GM19463 (cell line): ENCODE data around the gene OR2T3.
"Not testable (repeated sequence)": the region's sequence is repeated elsewhere in the genome, so short reads cannot be mapped to it uniquely, and the experiment has no call there.

Experiments
- ATAC-seq: cut with Tn5 transposase; IDR thresholded peaks from one replicate; pipeline ENCODE4 v1.9.1; 2021; ENCODE audit warnings: mild to moderate bottlenecking, moderate library complexity; ENCODE audit not compliant: unreplicated experiment

OR2T3 gene

GRCh38 chr1:248473051-248473450 lies at the start of gene OR2T3:
Gene OR2T3 (plus strand): TSS chr1:248473351. CDS start chr1:248473351, 0 bp downstream.
- not testable (repeated sequence) for ATAC-seq

DNA sequence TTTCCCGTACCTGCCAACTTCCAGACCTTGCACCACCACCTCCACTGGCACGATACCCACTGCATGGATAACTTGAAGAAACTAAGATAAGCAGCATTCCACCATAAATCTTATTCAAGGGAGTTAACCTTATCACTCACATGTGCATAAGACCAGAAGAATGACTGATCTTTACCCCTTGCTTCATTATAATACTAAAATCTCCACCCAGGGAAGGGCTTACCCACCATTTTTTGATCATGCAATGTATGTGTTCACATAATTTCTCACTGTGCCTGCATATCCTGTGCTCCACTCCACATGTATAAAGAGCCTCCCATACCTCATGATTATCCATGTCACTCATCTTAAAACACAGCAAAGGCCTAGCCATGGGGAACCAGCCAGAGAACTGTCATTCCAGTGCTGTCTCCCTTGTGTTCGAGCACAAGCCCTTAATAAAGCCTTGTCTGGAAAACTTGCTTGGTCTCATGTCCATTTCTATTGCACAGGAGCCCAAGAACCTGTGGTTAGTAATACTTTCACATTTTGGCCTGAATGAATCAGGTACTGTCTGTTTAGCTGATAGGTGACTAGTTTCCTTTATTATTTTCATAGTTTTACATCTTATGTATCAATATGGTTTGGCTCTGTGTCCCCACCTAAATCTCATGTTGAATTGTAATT lies 45.5 kb upstream of the OR2T3 start:
- peak; percentile 55 for ATAC-seq

DNA sequence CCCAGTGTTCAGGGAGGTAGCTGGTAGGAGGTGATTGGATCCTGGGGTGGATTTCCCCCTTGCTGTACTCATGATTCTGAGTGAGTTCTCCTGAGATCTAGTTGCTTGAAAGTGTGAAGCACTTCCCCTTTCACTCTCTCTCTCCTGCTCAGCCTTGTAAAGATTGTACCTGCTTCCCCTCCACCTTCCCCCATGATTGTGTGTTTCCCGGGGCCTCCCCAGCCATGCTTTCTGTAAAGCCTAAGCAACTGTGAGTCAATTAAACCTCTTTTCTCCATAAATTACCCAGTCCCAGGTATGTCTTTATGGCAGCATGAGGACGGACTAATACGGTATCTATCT lies 45.0 kb upstream of the OR2T3 start:
- peak; percentile 95 for ATAC-seq

DNA sequence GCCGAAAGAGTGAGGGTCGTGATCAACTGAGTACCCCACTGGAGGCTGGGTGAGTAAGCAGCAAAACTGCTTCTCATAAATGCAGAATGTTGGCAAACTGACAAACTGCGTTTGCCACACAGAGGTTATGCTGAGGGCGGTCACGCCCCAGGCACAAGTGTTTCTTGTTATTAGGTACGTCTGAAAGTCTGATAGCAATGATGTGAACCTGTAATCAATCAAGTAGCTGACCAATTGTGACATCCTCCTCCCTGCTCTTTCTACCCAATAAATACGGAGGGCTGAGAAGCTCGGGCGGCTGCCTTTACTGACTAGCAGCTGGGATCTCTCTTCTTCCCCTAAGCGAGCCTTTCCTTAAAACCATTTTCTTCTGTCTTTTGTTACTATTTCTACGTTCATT lies 41.5 kb upstream of the OR2T3 start:
- ATAC-seq, result not testable (repeated sequence)

- not testable (repeated sequence) for ATAC-seq
These were observed 41.0 kb upstream of the OR2T3 start for GRCh38 chr1:248432201-248432600.

GRCh38 chr1:248433811-248434415 lies 39.2 kb upstream of the OR2T3 start:
- not testable (repeated sequence) for ATAC-seq

DNA sequence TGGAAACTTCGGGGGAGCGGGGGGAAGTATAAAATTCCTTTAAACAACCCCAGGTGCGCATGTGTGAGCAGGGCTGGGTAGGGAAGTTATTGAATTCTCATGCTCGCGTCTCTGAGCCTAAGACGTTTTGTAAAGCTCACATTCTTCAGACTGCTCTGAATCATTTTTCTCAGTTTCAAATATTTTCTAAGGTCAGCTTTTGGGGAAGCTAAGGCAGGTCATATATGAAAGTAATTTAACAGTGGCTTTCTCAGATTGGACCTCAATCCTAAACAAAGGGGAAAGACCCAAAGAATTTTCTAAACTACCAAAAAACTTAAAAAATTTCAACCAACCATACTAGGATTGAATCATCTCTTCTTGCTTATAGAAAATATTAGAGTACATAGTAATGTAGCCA lies 38.2 kb upstream of the OR2T3 start:
- peak; percentile 33 for ATAC-seq

DNA sequence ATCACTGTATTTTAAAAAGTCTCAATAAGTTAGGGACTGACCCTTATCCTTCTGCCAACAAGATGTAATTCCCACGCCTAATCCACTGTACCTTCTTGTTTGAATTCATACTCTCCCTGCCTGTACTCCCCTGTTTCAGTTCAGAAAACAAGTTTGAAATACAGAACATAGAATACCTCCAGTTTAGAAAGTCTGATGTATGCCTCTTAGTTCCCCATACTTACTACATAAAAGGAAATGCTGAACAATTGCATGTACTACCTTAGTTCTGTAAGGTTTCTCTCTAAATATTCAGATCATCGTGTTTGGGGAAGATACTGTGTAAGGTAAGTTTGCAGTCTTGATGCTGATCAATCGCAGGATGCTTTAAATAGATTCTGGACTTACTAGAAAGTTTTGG lies 36.8 kb upstream of the OR2T3 start:
- peak; percentile 48 for ATAC-seq

DNA sequence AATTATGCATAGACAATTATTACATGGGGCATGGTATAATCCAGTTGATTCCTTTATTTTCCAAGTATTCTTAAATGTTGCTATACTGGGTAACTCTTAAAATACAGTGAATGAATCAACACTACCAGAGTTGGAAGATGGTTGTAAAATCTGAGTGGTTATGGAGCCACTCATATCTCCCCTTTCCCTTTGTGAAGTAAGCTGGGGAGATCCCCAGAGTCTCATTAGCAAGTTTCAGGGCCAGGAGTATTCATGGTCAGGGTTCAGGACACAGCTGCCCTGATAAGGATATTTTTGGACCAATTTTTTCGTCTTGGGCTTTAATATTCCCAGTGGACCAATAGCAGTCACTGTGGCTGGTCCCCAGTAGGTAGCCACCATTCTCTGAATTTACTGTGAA lies 34.5 kb upstream of the OR2T3 start:
- ATAC-seq, result not testable (repeated sequence)

GRCh38 chr1:248439283-248439682 lies 33.9 kb upstream of the OR2T3 start:
- not testable (repeated sequence) for ATAC-seq

DNA sequence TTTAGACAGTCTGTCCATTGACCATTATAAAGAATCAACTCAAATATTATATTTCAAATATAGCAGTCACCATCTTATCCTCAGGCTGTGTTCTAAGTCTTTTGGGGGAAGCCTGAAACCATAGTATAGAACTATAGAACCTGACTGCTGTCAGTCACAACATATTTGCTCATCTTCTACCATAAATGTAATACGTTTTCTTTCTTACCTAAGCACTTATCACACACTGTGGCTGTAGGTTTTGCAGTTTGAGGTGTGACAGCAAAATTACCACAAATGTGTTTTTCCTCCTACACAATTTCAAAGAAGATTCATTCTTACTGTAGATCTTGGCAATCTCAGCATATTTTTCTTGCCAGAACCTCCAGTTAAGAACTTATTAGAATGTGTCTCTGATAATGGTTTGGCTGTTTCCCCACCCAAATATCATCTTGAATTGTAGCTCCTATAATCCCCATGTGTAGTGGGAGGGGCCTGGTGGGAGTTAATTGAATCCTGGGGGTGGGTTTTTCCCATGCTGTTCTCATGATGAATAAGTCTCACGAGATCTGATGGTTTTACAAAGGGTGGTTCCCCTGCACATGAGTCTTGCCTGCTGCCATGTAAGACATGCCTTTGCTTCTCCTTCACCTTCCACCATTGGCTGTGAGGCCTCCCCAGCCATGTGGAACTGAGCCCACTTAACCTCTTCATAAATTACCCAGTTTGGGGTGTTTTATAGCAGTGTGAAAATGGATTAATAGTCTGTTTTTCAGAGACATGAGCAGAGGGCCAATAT lies 30.5 kb upstream of the OR2T3 start:
- ATAC-seq, result not testable (repeated sequence)

DNA sequence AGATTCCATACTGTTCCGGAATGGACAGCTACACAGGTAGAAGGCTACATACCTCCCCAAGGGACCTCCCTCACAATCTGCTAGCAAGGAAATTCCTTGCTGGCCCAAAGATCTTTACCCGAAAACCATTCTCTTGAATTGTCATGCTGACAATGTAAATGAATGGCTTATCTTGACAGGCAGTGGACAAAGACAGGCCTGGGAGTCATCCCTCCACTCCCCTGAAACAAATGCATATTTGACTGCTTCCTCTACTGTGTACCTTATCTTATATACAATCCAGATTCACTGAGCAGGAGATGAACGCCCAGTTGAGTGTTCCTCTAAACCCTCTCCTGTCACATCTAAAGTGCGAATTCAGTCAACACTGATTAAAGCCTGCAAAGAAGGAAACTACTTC lies 28.5 kb upstream of the OR2T3 start:
- ATAC-seq, result not testable (repeated sequence)

DNA sequence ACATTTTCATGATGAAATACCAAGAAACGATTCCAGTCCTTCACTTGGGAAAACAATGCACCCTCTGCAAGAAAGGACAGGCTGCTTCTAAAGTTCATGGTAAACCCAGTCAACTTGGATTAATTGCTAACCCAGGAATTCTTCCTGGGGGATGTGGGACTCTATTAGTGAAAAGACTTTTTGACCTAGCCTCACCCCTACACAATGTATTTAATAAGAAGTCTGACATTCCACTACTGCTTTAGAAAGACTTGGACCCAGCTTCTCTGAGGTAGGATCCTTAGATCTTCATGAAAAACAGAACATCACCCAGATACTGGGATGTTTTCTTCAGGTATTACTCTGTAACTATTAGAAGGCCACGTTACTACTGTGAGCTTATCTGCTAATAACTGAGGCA lies 27.8 kb upstream of the OR2T3 start, which contains the start of gene OR2T2:
Gene OR2T2, plus strand, starts transcription at position 239 of the 400 bp plus-strand sequence. CDS start 7,161 bp downstream, outside the sequence.
- ATAC-seq, result not testable (repeated sequence)

- ATAC-seq, result peak; percentile 48
These were observed 24.6 kb upstream of the OR2T3 start for GRCh38 chr1:248448409-248449074.

DNA sequence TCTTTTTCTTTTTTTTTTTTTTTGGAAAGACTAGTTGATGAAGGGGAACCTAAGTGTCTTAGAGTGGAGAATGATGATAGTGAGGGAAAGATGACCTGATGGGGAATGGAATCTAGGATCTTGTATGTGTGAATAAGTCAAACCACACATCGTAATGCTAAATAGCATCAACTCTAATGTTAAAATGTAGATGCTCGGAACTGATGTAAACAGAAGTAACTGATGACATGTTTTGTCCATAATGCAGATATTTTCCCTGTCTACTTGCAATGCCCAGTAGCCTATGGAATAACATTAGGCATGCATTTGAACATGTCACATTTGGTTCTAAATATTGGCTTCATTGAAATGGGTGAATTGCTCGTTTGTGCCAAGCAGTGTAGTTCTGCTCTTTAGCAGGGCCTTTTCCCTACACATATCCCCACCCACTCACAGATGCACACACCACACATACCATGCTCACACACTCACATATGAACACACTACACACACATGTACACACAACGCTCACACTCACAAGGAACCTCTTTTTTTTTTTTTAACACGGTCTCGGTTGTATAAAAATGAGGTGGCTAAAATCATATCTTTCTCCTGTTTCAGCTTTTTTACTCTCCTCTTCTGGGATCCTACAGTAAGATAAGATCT lies 23.2 kb upstream of the OR2T3 start:
- ATAC-seq, result not testable (repeated sequence)

GRCh38 chr1:248450466-248451145 lies 22.5 kb upstream of the OR2T3 start:
- ATAC-seq, result peak; percentile 45

- ATAC-seq, result not testable (repeated sequence)
These were observed 19.5 kb upstream of the OR2T3 start for GRCh38 chr1:248453619-248454018.

GRCh38 chr1:248455045-248455444 lies 18.1 kb upstream of the OR2T3 start:
- not testable (repeated sequence) for ATAC-seq

GRCh38 chr1:248456635-248457034 lies 16.5 kb upstream of the OR2T3 start:
- ATAC-seq, result not testable (repeated sequence)

- not testable (repeated sequence) for ATAC-seq
These were observed 14.0 kb upstream of the OR2T3 start for GRCh38 chr1:248459117-248459516.
